ENCODE data around the gene KRTAP1-5. TPM values are rescaled to one million over a fixed set of nuclear protein-coding genes. Genes with fewer than 3 reads are reported as not detected.
"Not testable (repeated sequence)": the region's sequence is repeated elsewhere in the genome, so short reads cannot be mapped to it uniquely, and the experiment has no call there.

Gene KRTAP1-5
- total RNA-seq, 5 donors from 2014 or later (not counting 1 experiment from before 2014, with no cell fraction given), result not detected

DNA sequence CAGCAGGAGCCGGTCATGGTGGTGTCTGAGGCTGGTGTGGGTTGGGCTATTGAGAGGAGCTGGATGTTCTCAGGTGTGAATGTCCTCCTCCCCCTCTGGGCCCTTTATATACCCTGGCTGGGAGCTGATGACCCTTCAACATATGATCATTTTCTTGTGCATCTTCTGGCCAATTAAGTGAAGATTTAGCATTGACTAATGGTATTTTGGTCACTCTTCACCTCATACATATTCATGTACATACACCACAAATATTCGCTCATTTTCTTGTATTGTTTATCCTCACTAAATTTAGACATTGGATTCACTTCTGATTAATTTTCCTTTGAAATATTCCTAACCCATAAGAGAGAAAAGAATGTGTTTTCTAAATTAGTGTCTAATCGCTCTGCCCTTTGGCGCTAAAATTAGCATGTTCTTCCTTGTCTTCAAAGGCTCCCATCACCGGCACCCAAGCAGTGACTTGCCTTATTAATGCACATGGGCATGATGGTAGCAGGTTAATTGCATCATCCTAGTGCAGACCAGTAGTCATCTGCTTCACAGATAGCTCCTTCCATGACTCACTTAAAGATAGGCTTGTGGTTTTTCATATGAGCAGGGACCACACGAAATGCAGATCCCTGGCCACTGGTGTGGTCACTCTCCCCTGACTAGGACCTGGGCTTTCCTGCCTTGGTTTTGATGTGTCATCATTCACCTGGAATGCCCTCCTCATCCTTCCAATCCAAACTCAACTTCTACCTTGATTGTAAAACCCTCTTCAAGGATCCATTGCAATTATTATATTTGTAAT, 39.0 kb upstream of the KRTAP1-5 start, which contains the start of gene KRTAP2-4:
TSS of gene KRTAP2-4 (minus strand) at position 51 of the 796 bp plus-strand sequence. CDS start at position 17, 34 bp downstream.
- Histone ChIP-seq H3K4me3 (ENCODE audit: control insufficient read depth in 1 of 2, extremely low read depth in 1 of 2, low read length in 1 of 2) (no peak within 1 kb of the TSS), H3K9me3 (no peaks in the 10 kb centered on the region), H3K27me3 (replicated peaks in 1 of 2; ENCODE audit: control insufficient read depth in 2 of 2, extremely low read depth in 1 of 2, insufficient read depth in 2 of 2, low read length in 1 of 2) (no peaks in the 10 kb centered on the region), H3K27ac (ENCODE audit: low read length) (no peak within 1 kb of the TSS), H3K36me3 (ENCODE audit: control insufficient read depth in 2 of 2, extremely low read depth in 1 of 2, insufficient read depth in 1 of 2, low read length in 1 of 2) (no peaks in the 10 kb centered on the region), H3K4me1 (ENCODE audit: control insufficient read depth in 1 of 2, extremely low read depth in 1 of 2, insufficient read depth in 2 of 2, low read length in 2 of 2) (no peaks in the 10 kb centered on the region)
- Mint-ChIP-seq H3K4me1 (no peaks in the 10 kb centered on the region), H3K36me3 (no peaks in the 10 kb centered on the region), H3K27me3 (peaks cover 7 to 8% of the 10 kb centered on the region in 2 donors), H3K4me3 (no peak within 1 kb of the TSS), H3K9me3 (no peaks in the 10 kb centered on the region), H3K27ac (no peak within 1 kb of the TSS)
- DNase-seq (no peak), ATAC-seq (replicated peaks in 1 of 4) (no peak)
- CTCF ChIA-PET, result no interaction called here
- POLR2A ChIA-PET, result no interaction called here
- 96% methylated on average over 4 of the region's 6 CpGs for WGBS (ENCODE audit: insufficient coverage)

GRCh38 chr17:41065016-41065689, 38.1 kb upstream of the KRTAP1-5 start:
- peaks cover 14 to 17% of the 10 kb centered on the region in 2 donors for H3K27me3 Mint-ChIP-seq
- H3K27ac ChIP-seq (ENCODE audit: low read length); H3K9me3 ChIP-seq; H3K4me3 Mint-ChIP-seq; H3K36me3 ChIP-seq (ENCODE audit: control insufficient read depth in 2 of 2, extremely low read depth in 1 of 2, insufficient read depth in 1 of 2, low read length in 1 of 2); H3K36me3 Mint-ChIP-seq; DNase-seq; H3K27me3 ChIP-seq (replicated peaks in 1 of 2; ENCODE audit: control insufficient read depth in 2 of 2, extremely low read depth in 1 of 2, insufficient read depth in 2 of 2, low read length in 1 of 2); H3K4me3 ChIP-seq (ENCODE audit: control insufficient read depth in 1 of 2, extremely low read depth in 1 of 2, low read length in 1 of 2); H3K4me1 Mint-ChIP-seq; H3K9me3 Mint-ChIP-seq; H3K4me1 ChIP-seq (ENCODE audit: control insufficient read depth in 1 of 2, extremely low read depth in 1 of 2, insufficient read depth in 2 of 2, low read length in 2 of 2); H3K27ac Mint-ChIP-seq; POLR2A ChIA-PET; ATAC-seq (replicated peaks in 1 of 4): not testable (repeated sequence)
- 100% methylated on average over 2 of the region's 16 CpGs for WGBS (ENCODE audit: insufficient coverage)
- CTCF ChIA-PET, result interaction anchor here in 1 of 2 donors (0.5 kb wide), 1 partner anchor 125 kb away, joined by 3 read pairs; no protein-coding TSS in a partner anchor

- Mint-ChIP-seq H3K4me3 (no peak overlapping the region), H3K27me3 (peaks cover 18 to 23% of the 10 kb centered on the region in 2 donors), H3K36me3 (no peaks in the 10 kb centered on the region), H3K4me1 (peaks cover 0 to 2% (median 0%) of the 10 kb centered on the region in 3 donors), H3K9me3 (no peaks in the 10 kb centered on the region), H3K27ac (no peak overlapping the region)
- WGBS (ENCODE audit: insufficient coverage), result no CpG with 5 or more reads among the region's 1 CpG
- ChIA-PET POLR2A (no interaction called here), CTCF (no interaction called here)
- ATAC-seq (replicated peaks in 1 of 4) (no peak), DNase-seq (no peak)
- Histone ChIP-seq H3K9me3 (no peaks in the 10 kb centered on the region), H3K4me3 (ENCODE audit: control insufficient read depth in 1 of 2, extremely low read depth in 1 of 2, low read length in 1 of 2) (no peak overlapping the region), H3K36me3 (ENCODE audit: control insufficient read depth in 2 of 2, extremely low read depth in 1 of 2, insufficient read depth in 1 of 2, low read length in 1 of 2) (no peaks in the 10 kb centered on the region), H3K27me3 (replicated peaks in 1 of 2; ENCODE audit: control insufficient read depth in 2 of 2, extremely low read depth in 1 of 2, insufficient read depth in 2 of 2, low read length in 1 of 2) (peaks cover 2 to 3% of the 10 kb centered on the region in 2 experiments), H3K27ac (ENCODE audit: low read length) (no peak overlapping the region), H3K4me1 (ENCODE audit: control insufficient read depth in 1 of 2, extremely low read depth in 1 of 2, insufficient read depth in 2 of 2, low read length in 2 of 2) (no peaks in the 10 kb centered on the region)
Observed at GRCh38 chr17:41064301-41064700, 37.3 kb upstream of the KRTAP1-5 start.

- Histone ChIP-seq H3K27me3 (replicated peaks in 1 of 2; ENCODE audit: control insufficient read depth in 2 of 2, extremely low read depth in 1 of 2, insufficient read depth in 2 of 2, low read length in 1 of 2) (peaks cover 3 to 4% of the 10 kb centered on the region in 2 experiments), H3K9me3 (no peaks in the 10 kb centered on the region), H3K27ac (ENCODE audit: low read length) (no peak overlapping the region), H3K4me3 (ENCODE audit: control insufficient read depth in 1 of 2, extremely low read depth in 1 of 2, low read length in 1 of 2) (no peak overlapping the region), H3K36me3 (ENCODE audit: control insufficient read depth in 2 of 2, extremely low read depth in 1 of 2, insufficient read depth in 1 of 2, low read length in 1 of 2) (no peaks in the 10 kb centered on the region), H3K4me1 (ENCODE audit: control insufficient read depth in 1 of 2, extremely low read depth in 1 of 2, insufficient read depth in 2 of 2, low read length in 2 of 2) (no peaks in the 10 kb centered on the region)
- DNase-seq (no peak), ATAC-seq (replicated peaks in 1 of 4) (no peak)
- H3K27me3 Mint-ChIP-seq, result peaks cover 26 to 31% of the 10 kb centered on the region in 2 donors
- no peak overlapping the region for H3K27ac Mint-ChIP-seq
- H3K4me3 Mint-ChIP-seq, result no peak overlapping the region
- H3K9me3 Mint-ChIP-seq, result no peaks in the 10 kb centered on the region
- ChIA-PET CTCF (no interaction called here), POLR2A (no interaction called here)
- no peaks in the 10 kb centered on the region for H3K36me3 Mint-ChIP-seq
- peaks cover 0 to 4% (median 0%) of the 10 kb centered on the region in 3 donors for H3K4me1 Mint-ChIP-seq
- no CpG with 5 or more reads among the region's 4 CpGs for WGBS (ENCODE audit: insufficient coverage)
Observed at GRCh38 chr17:41063449-41063848, 36.4 kb upstream of the KRTAP1-5 start.

DNA sequence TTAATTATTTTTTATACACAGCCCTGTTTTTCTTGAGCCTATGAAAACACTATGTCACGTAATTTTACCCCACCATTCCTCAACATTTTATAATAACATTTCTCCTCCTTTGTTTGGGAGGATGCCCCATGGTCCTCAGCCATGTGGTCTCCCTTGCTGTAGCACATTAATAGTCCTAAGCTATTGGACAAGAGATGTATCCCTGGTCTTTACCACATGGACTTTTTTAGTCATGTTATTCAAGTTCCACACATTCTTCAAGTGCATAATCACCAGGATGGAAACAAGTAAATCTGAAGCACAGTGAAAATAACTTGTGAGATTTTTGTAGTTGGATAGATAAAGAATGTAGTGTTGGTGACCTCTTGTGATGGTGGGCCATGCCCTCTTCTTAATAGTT, 35.0 kb upstream of the KRTAP1-5 start:
- Mint-ChIP-seq H3K27ac (no peak overlapping the region), H3K9me3 (peaks cover 0 to 3% (median 0%) of the 10 kb centered on the region in 3 donors), H3K27me3 (peaks cover 39 to 43% of the 10 kb centered on the region in 2 donors), H3K36me3 (no peaks in the 10 kb centered on the region), H3K4me3 (no peak overlapping the region), H3K4me1 (peaks cover 0 to 4% (median 0%) of the 10 kb centered on the region in 3 donors)
- DNase-seq, result no peak
- no peaks in the 10 kb centered on the region for H3K36me3 ChIP-seq (ENCODE audit: control insufficient read depth in 2 of 2, extremely low read depth in 1 of 2, insufficient read depth in 1 of 2, low read length in 1 of 2)
- H3K9me3 ChIP-seq, result no peaks in the 10 kb centered on the region
- no peaks in the 10 kb centered on the region for H3K4me1 ChIP-seq (ENCODE audit: control insufficient read depth in 1 of 2, extremely low read depth in 1 of 2, insufficient read depth in 2 of 2, low read length in 2 of 2)
- ChIA-PET POLR2A (no interaction called here), CTCF (no interaction called here)
- no peak for ATAC-seq (replicated peaks in 1 of 4)
- WGBS (ENCODE audit: insufficient coverage), result no CpG with 5 or more reads among the region's 1 CpG
- no peak overlapping the region for H3K27ac ChIP-seq (ENCODE audit: low read length)
- H3K4me3 ChIP-seq (ENCODE audit: control insufficient read depth in 1 of 2, extremely low read depth in 1 of 2, low read length in 1 of 2), result no peak overlapping the region
- H3K27me3 ChIP-seq (replicated peaks in 1 of 2; ENCODE audit: control insufficient read depth in 2 of 2, extremely low read depth in 1 of 2, insufficient read depth in 2 of 2, low read length in 1 of 2), result peaks cover 4 to 8% of the 10 kb centered on the region in 2 experiments

DNA sequence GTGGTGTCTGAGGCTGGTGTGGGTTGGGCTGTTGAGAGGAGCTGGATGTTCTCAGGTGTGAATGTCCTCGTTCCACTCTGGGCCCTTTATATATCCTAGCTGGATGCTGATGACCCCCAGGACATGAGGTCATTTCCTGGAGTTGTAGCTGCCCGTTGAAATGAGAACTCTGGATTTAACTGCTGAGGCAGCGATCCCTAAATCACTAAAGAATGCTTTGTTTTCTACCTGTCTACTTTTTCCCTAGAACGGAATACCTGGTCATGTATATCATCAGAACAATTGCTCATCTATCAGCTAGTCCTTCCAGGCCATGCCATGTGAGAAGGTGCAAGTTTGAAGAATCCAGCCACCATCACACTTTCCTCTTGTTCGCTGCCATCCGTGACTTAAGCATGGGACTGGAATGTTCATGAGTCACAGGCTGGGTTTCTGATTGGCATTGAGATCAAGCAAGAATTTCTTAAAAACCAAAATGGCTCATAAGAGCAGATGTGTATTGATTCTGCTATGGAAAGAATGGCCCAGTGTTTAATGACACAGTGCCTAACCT, 33.1 kb upstream of the KRTAP1-5 start, which contains the start of gene KRTAP2-3:
TSS of gene KRTAP2-3 (minus strand) at position 63 of the 553 bp plus-strand sequence. CDS start 64 bp downstream, outside the sequence.
- POLR2A ChIA-PET, result interaction anchor here in 1 of 2 donors (0.7 kb wide), 1 partner anchor 10 kb away, joined by 4 read pairs; no protein-coding TSS in a partner anchor
- no peak for ATAC-seq (replicated peaks in 1 of 4)
- WGBS (ENCODE audit: insufficient coverage), result 71% methylated on average over 4 of the region's 6 CpGs
- Mint-ChIP-seq H3K9me3 (peaks cover 0 to 3% (median 0%) of the 10 kb centered on the region in 3 donors), H3K4me1 (peaks cover 0 to 4% (median 0%) of the 10 kb centered on the region in 3 donors), H3K27ac (no peak within 1 kb of the TSS), H3K27me3 (peaks cover 41 to 53% of the 10 kb centered on the region in 2 donors), H3K36me3 (no peaks in the 10 kb centered on the region), H3K4me3 (no peak within 1 kb of the TSS)
- H3K36me3 ChIP-seq (ENCODE audit: control insufficient read depth in 2 of 2, extremely low read depth in 1 of 2, insufficient read depth in 1 of 2, low read length in 1 of 2), result no peaks in the 10 kb centered on the region
- CTCF ChIA-PET, result no interaction called here
- H3K27ac ChIP-seq (ENCODE audit: low read length), result no peak within 1 kb of the TSS
- no peaks in the 10 kb centered on the region for H3K9me3 ChIP-seq
- no peak within 1 kb of the TSS for H3K4me3 ChIP-seq (ENCODE audit: control insufficient read depth in 1 of 2, extremely low read depth in 1 of 2, low read length in 1 of 2)
- H3K27me3 ChIP-seq (replicated peaks in 1 of 2; ENCODE audit: control insufficient read depth in 2 of 2, extremely low read depth in 1 of 2, insufficient read depth in 2 of 2, low read length in 1 of 2), result peaks cover 7 to 8% of the 10 kb centered on the region in 2 experiments
- DNase-seq, result no peak
- no peaks in the 10 kb centered on the region for H3K4me1 ChIP-seq (ENCODE audit: control insufficient read depth in 1 of 2, extremely low read depth in 1 of 2, insufficient read depth in 2 of 2, low read length in 2 of 2)

Measured in T-cell (primary cell).